ENCODE results near the gene KCNMB2.
"Not testable (repeated sequence)": the region's sequence is repeated elsewhere in the genome, so short reads cannot be mapped to it uniquely, and the experiment has no call there.

Gene KCNMB2

GRCh38 chr3:178507507-178508442, 28.5 kb upstream of the KCNMB2 start:
- Histone ChIP-seq H3K9me3 (ENCODE audit: control insufficient read depth in 1 of 2, low read length in 2 of 2) (no peaks in the 10 kb centered on the region), H3K27ac (ENCODE audit: low read length) (peak overlapping the region; percentile 26), H3K27me3 (ENCODE audit: low read depth, low read length) (no peaks in the 10 kb centered on the region), H3K4me3 (ENCODE audit: low read depth in 1 of 2, low read length in 2 of 2) (no peak overlapping the region), H3K4me1 (ENCODE audit: control insufficient read depth in 1 of 2, insufficient read depth in 2 of 2, low read length in 2 of 2) (no peaks in the 10 kb centered on the region), H3K36me3 (ENCODE audit: control insufficient read depth in 1 of 2, insufficient read depth in 2 of 2, low read length in 2 of 2) (no peaks in the 10 kb centered on the region)

- Histone ChIP-seq H3K4me1 (ENCODE audit: control insufficient read depth in 1 of 2, insufficient read depth in 2 of 2, low read length in 2 of 2) (no peaks in the 10 kb centered on the region), H3K27ac (ENCODE audit: low read length) (peak overlapping the region; percentile 26), H3K27me3 (ENCODE audit: low read depth, low read length) (no peaks in the 10 kb centered on the region), H3K9me3 (ENCODE audit: control insufficient read depth in 1 of 2, low read length in 2 of 2) (no peaks in the 10 kb centered on the region), H3K4me3 (ENCODE audit: low read depth in 1 of 2, low read length in 2 of 2) (no peak overlapping the region), H3K36me3 (ENCODE audit: control insufficient read depth in 1 of 2, insufficient read depth in 2 of 2, low read length in 2 of 2) (no peaks in the 10 kb centered on the region)
Measured at GRCh38 chr3:178508443-178508825, 27.8 kb upstream of the KCNMB2 start.

- Histone ChIP-seq H3K27me3 (ENCODE audit: low read depth, low read length) (no peaks in the 10 kb centered on the region), H3K4me1 (ENCODE audit: control insufficient read depth in 1 of 2, insufficient read depth in 2 of 2, low read length in 2 of 2) (no peaks in the 10 kb centered on the region), H3K9me3 (ENCODE audit: control insufficient read depth in 1 of 2, low read length in 2 of 2) (no peaks in the 10 kb centered on the region), H3K27ac (ENCODE audit: low read length) (no peak overlapping the region), H3K36me3 (ENCODE audit: control insufficient read depth in 1 of 2, insufficient read depth in 2 of 2, low read length in 2 of 2) (no peaks in the 10 kb centered on the region), H3K4me3 (ENCODE audit: low read depth in 1 of 2, low read length in 2 of 2) (no peak overlapping the region)
Measured at GRCh38 chr3:178510496-178510895, 25.7 kb upstream of the KCNMB2 start.

GRCh38 chr3:178512647-178513046, 23.6 kb upstream of the KCNMB2 start:
- Histone ChIP-seq H3K9me3 (ENCODE audit: control insufficient read depth in 1 of 2, low read length in 2 of 2) (no peaks in the 10 kb centered on the region), H3K4me3 (ENCODE audit: low read depth in 1 of 2, low read length in 2 of 2) (no peak overlapping the region), H3K36me3 (ENCODE audit: control insufficient read depth in 1 of 2, insufficient read depth in 2 of 2, low read length in 2 of 2) (no peaks in the 10 kb centered on the region), H3K4me1 (ENCODE audit: control insufficient read depth in 1 of 2, insufficient read depth in 2 of 2, low read length in 2 of 2) (no peaks in the 10 kb centered on the region), H3K27ac (ENCODE audit: low read length) (no peak overlapping the region), H3K27me3 (ENCODE audit: low read depth, low read length) (no peaks in the 10 kb centered on the region)

- Histone ChIP-seq H3K36me3 (ENCODE audit: control insufficient read depth in 1 of 2, insufficient read depth in 2 of 2, low read length in 2 of 2) (no peaks in the 10 kb centered on the region), H3K4me1 (ENCODE audit: control insufficient read depth in 1 of 2, insufficient read depth in 2 of 2, low read length in 2 of 2) (no peaks in the 10 kb centered on the region), H3K9me3 (ENCODE audit: control insufficient read depth in 1 of 2, low read length in 2 of 2) (no peaks in the 10 kb centered on the region), H3K4me3 (ENCODE audit: low read depth in 1 of 2, low read length in 2 of 2) (no peak overlapping the region), H3K27ac (ENCODE audit: low read length) (no peak overlapping the region), H3K27me3 (ENCODE audit: low read depth, low read length) (no peaks in the 10 kb centered on the region)
Measured at GRCh38 chr3:178513546-178514380, 22.5 kb upstream of the KCNMB2 start.

- Histone ChIP-seq H3K9me3 (ENCODE audit: control insufficient read depth in 1 of 2, low read length in 2 of 2) (no peaks in the 10 kb centered on the region), H3K4me3 (ENCODE audit: low read depth in 1 of 2, low read length in 2 of 2) (no peak overlapping the region), H3K27ac (ENCODE audit: low read length) (no peak overlapping the region), H3K4me1 (ENCODE audit: control insufficient read depth in 1 of 2, insufficient read depth in 2 of 2, low read length in 2 of 2) (no peaks in the 10 kb centered on the region), H3K36me3 (ENCODE audit: control insufficient read depth in 1 of 2, insufficient read depth in 2 of 2, low read length in 2 of 2) (no peaks in the 10 kb centered on the region), H3K27me3 (ENCODE audit: low read depth, low read length) (no peaks in the 10 kb centered on the region)
Measured at GRCh38 chr3:178514401-178514800, 21.8 kb upstream of the KCNMB2 start.

- H3K27me3 ChIP-seq (ENCODE audit: low read depth, low read length); H3K27ac ChIP-seq (ENCODE audit: low read length); H3K4me3 ChIP-seq (ENCODE audit: low read depth in 1 of 2, low read length in 2 of 2); H3K9me3 ChIP-seq (ENCODE audit: control insufficient read depth in 1 of 2, low read length in 2 of 2); H3K4me1 ChIP-seq (ENCODE audit: control insufficient read depth in 1 of 2, insufficient read depth in 2 of 2, low read length in 2 of 2); H3K36me3 ChIP-seq (ENCODE audit: control insufficient read depth in 1 of 2, insufficient read depth in 2 of 2, low read length in 2 of 2): not testable (repeated sequence)
Measured at GRCh38 chr3:178515076-178515744, 21.0 kb upstream of the KCNMB2 start.

GRCh38 chr3:178517665-178518334, 18.4 kb upstream of the KCNMB2 start:
- Histone ChIP-seq H3K9me3 (ENCODE audit: control insufficient read depth in 1 of 2, low read length in 2 of 2) (no peaks in the 10 kb centered on the region), H3K4me3 (ENCODE audit: low read depth in 1 of 2, low read length in 2 of 2) (no peak overlapping the region), H3K36me3 (ENCODE audit: control insufficient read depth in 1 of 2, insufficient read depth in 2 of 2, low read length in 2 of 2) (no peaks in the 10 kb centered on the region), H3K27me3 (ENCODE audit: low read depth, low read length) (no peaks in the 10 kb centered on the region), H3K27ac (ENCODE audit: low read length) (no peak overlapping the region), H3K4me1 (ENCODE audit: control insufficient read depth in 1 of 2, insufficient read depth in 2 of 2, low read length in 2 of 2) (no peaks in the 10 kb centered on the region)

- H3K9me3 ChIP-seq (ENCODE audit: control insufficient read depth in 1 of 2, low read length in 2 of 2), result no peaks in the 10 kb centered on the region
- H3K4me1 ChIP-seq (ENCODE audit: control insufficient read depth in 1 of 2, insufficient read depth in 2 of 2, low read length in 2 of 2), result no peaks in the 10 kb centered on the region
- H3K36me3 ChIP-seq (ENCODE audit: control insufficient read depth in 1 of 2, insufficient read depth in 2 of 2, low read length in 2 of 2), result no peaks in the 10 kb centered on the region
- no peaks in the 10 kb centered on the region for H3K27me3 ChIP-seq (ENCODE audit: low read depth, low read length)
- H3K27ac ChIP-seq (ENCODE audit: low read length), result no peak overlapping the region
- H3K4me3 ChIP-seq (ENCODE audit: low read depth in 1 of 2, low read length in 2 of 2), result no peak overlapping the region
Measured at GRCh38 chr3:178518660-178519396, 17.4 kb upstream of the KCNMB2 start.

GRCh38 chr3:178519701-178520100, 16.5 kb upstream of the KCNMB2 start:
- H3K27me3 ChIP-seq (ENCODE audit: low read depth, low read length), result no peaks in the 10 kb centered on the region
- no peak overlapping the region for H3K27ac ChIP-seq (ENCODE audit: low read length)
- no peaks in the 10 kb centered on the region for H3K4me1 ChIP-seq (ENCODE audit: control insufficient read depth in 1 of 2, insufficient read depth in 2 of 2, low read length in 2 of 2)
- no peak overlapping the region for H3K4me3 ChIP-seq (ENCODE audit: low read depth in 1 of 2, low read length in 2 of 2)
- no peaks in the 10 kb centered on the region for H3K9me3 ChIP-seq (ENCODE audit: control insufficient read depth in 1 of 2, low read length in 2 of 2)
- H3K36me3 ChIP-seq (ENCODE audit: control insufficient read depth in 1 of 2, insufficient read depth in 2 of 2, low read length in 2 of 2), result no peaks in the 10 kb centered on the region
